CD14-positive monocyte (primary cell): ENCODE measurements around the gene IL3RA. TPM values are rescaled to one million over a fixed set of nuclear protein-coding genes. Genes with fewer than 3 reads are reported as not detected.

Source experiments
- DNase-seq, 3 donors: peaks; one replicate each; pipeline ENCODE4 v3.0.0-alpha.2; 2011 to 2022
- H2AFZ ChIP-seq: 2 replicates; pipeline ENCODE4 v1.6.0; 2012; ENCODE audit warnings: mild to moderate bottlenecking, low read depth, low read length, inconsistent platforms; ENCODE audit not compliant: insufficient read depth, poor library complexity, severe bottlenecking
- H3K27ac ChIP-seq, 2 donors: 1 replicate in 1 of 2; 2 replicates in 1 of 2; pipeline ENCODE4 v1.5.1; 2012 to 2013; ENCODE audit warnings: low read length in 2 of 2, control low read depth in 1 of 2, inconsistent platforms in 1 of 2, low read depth in 1 of 2, mild to moderate bottlenecking in 1 of 2
- H3K27me3 ChIP-seq, 2 donors: one replicate each; pipeline versions ENCODE4 v1.6.0 to v1.6.1; 2011 to 2013; ENCODE audit warnings: low read length in 2 of 2; ENCODE audit not compliant: control insufficient read depth in 2 of 2, insufficient read depth in 2 of 2
- H3K36me3 ChIP-seq, 2 donors: replicated peaks in 1 of 2; 1 replicate in 1 of 2; 2 replicates in 1 of 2; pipeline versions ENCODE4 v1.5.1 to v1.6.1; 2012 to 2013; ENCODE audit warnings: low read length in 2 of 2, control low read depth in 1 of 2, inconsistent platforms in 1 of 2, mild to moderate bottlenecking in 1 of 2; ENCODE audit not compliant: insufficient read depth in 2 of 2, control insufficient read depth in 1 of 2
- H3K4me1 ChIP-seq, 2 donors: 1 replicate in 1 of 2; 2 replicates in 1 of 2; pipeline versions ENCODE4 v1.5.1 to v1.6.1; 2012 to 2013; ENCODE audit warnings: low read length in 2 of 2, control low read depth in 1 of 2, inconsistent platforms in 1 of 2, mild to moderate bottlenecking in 1 of 2, moderate library complexity in 1 of 2; ENCODE audit not compliant: insufficient read depth in 2 of 2, control insufficient read depth in 1 of 2
- H3K4me2 ChIP-seq: replicated peaks from 2 replicates; pipeline ENCODE3; 2012; ENCODE audit warnings: low read length, moderate library complexity, mild to moderate bottlenecking; ENCODE audit not compliant: poor library complexity, severe bottlenecking; ENCODE audit errors: extremely low read depth
- H3K4me3 ChIP-seq, 3 experiments: fragments of 200-600 bp in 1 of 3; sonication (generic) in 1 of 3; replicated peaks in 1 of 3; 1 replicate in 2 of 3; 2 replicates in 1 of 3; pipeline ENCODE4 v1.5.1; 2011 to 2013; ENCODE audit warnings: low read length in 3 of 3, mild to moderate bottlenecking in 3 of 3, control low read depth in 2 of 3, low read depth in 2 of 3, inconsistent platforms in 1 of 3, moderate library complexity in 1 of 3
- H3K79me2 ChIP-seq: 2 replicates; pipeline ENCODE4 v1.6.0; 2012; ENCODE audit warnings: mild to moderate bottlenecking, control low read depth, inconsistent platforms, low read length, moderate library complexity; ENCODE audit not compliant: insufficient read depth
- H3K9ac ChIP-seq: 2 replicates; pipeline ENCODE4 v1.6.0; 2017; ENCODE audit warnings: low read length, mild to moderate bottlenecking; ENCODE audit not compliant: insufficient read depth, poor library complexity, severe bottlenecking
- H3K9me3 ChIP-seq, 2 donors: replicated peaks in 1 of 2; 1 replicate in 1 of 2; 2 replicates in 1 of 2; pipeline versions ENCODE4 v1.5.1 to v1.6.1; 2012 to 2013; ENCODE audit warnings: low read length in 2 of 2, control low read depth in 1 of 2; ENCODE audit not compliant: control insufficient read depth in 1 of 2, insufficient read depth in 1 of 2
- H4K20me1 ChIP-seq: 2 replicates; pipeline ENCODE4 v1.6.0; 2012; ENCODE audit warnings: mild to moderate bottlenecking, low read length, control low read depth, moderate library complexity; ENCODE audit not compliant: insufficient read depth
- H3K27ac Mint-ChIP-seq, 7 donors: one replicate each; pipeline ENCODE4 v1.8.0; 2020; ENCODE audit warnings: mild to moderate bottlenecking in 7 of 7, mixed read lengths in 7 of 7, moderate library complexity in 6 of 7, inconsistent platforms in 2 of 7
- H3K27me3 Mint-ChIP-seq, 3 donors: one replicate each; pipeline ENCODE4 v1.8.0; 2021 to 2022; ENCODE audit warnings: low read depth in 3 of 3, mild to moderate bottlenecking in 3 of 3, mixed read lengths in 3 of 3, moderate library complexity in 3 of 3, inconsistent platforms in 1 of 3
- H3K36me3 Mint-ChIP-seq, 2 donors: one replicate each; pipeline ENCODE4 v1.8.0; 2020; ENCODE audit warnings: mixed read lengths in 2 of 2, inconsistent platforms in 1 of 2, mild to moderate bottlenecking in 1 of 2
- H3K4me1 Mint-ChIP-seq: one replicate; pipeline ENCODE4 v1.8.0; 2020; ENCODE audit warnings: mild to moderate bottlenecking, mixed read lengths
- H3K4me3 Mint-ChIP-seq, 2 donors: one replicate each; pipeline ENCODE4 v1.8.0; 2020; ENCODE audit warnings: mild to moderate bottlenecking in 2 of 2, mixed read lengths in 2 of 2, moderate library complexity in 1 of 2
- H3K9me3 Mint-ChIP-seq, 7 donors: one replicate each; pipeline ENCODE4 v1.8.0; 2020 to 2022; ENCODE audit warnings: mixed read lengths in 7 of 7, mild to moderate bottlenecking in 6 of 7, moderate library complexity in 6 of 7, inconsistent platforms in 2 of 7
- WGBS: methylation state at CpG from one replicate; pipeline ENCODE4 v1.1.5; 2013; ENCODE audit warnings: missing lambda C conversion rate; ENCODE audit not compliant: insufficient coverage; 5-methylcytosine and 5-hydroxymethylcytosine counted together
- intact Hi-C, 2 donors: fragments of 100-400 bp; cut with micrococcal nuclease; formaldehyde crosslinking; loops; one replicate each; pipeline versions ENCODE4 v1.15.0 to v1.15.1; 2023
- polyA plus RNA-seq, 3 donors: library from polyadenylated mRNA; depleted of rRNA in 1 of 3; unstranded in 2 of 3; stranded (reverse) in 1 of 3; fragments of 300-500 nt in 2 of 3; fragments of >200 nt in 1 of 3; fragmentation: Illumina TruSeq in 2 of 3; gene quantifications; 1 replicate in 2 of 3; 2 replicates in 1 of 3; pipeline ENCODE4 v1.2.3, GENCODE V29; 2012 to 2021
- TF ChIP-seq, protein P1 (sequence below): fragments of 200-600 bp; IDR thresholded peaks from one replicate; pipeline ENCODE4 v1.8.0; 2022; ENCODE audit warnings: antibody characterized with exemption, mild to moderate bottlenecking

The IL3RA gene
- polyA plus RNA-seq, 3 donors = 2.9 to 12.0 (median 4.4) TPM

DNA sequence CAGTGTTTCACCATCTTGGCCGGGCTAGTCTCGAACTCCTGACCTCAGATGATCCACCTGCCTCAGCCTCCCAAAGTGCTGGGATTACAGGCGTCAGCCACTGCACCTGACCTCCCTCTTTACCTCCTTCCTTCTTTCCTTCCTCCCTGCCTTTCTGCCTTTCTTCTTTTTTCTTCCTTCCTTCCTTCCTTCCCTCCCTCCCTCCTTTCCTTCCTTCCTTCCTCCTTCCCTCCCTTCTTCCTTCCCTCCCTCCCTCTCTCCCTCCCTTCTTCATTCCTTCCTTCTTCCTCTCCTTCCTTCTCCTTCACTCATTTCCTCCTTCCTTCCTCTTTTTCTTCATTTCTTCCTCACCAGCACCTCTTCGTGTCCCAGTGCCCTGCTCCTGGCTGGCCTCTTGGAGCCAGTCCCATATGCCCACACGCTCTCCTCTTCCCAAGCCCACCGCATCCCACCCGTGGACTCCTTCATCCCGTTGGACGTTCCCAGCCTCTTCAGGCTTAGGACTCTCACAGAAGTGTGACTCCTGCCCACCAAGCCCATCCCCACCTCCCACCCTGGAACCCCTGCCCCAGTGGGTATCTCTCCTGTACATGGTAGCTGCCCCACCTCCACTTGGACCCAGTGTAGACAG, 45.4 kb upstream of the IL3RA start:
- peaks cover 74% of the 10 kb centered on the region for H4K20me1 ChIP-seq
- H3K27ac ChIP-seq = no peak overlapping the region
- no peak overlapping the region for H3K9ac ChIP-seq
- TF ChIP-seq, protein P1, sequence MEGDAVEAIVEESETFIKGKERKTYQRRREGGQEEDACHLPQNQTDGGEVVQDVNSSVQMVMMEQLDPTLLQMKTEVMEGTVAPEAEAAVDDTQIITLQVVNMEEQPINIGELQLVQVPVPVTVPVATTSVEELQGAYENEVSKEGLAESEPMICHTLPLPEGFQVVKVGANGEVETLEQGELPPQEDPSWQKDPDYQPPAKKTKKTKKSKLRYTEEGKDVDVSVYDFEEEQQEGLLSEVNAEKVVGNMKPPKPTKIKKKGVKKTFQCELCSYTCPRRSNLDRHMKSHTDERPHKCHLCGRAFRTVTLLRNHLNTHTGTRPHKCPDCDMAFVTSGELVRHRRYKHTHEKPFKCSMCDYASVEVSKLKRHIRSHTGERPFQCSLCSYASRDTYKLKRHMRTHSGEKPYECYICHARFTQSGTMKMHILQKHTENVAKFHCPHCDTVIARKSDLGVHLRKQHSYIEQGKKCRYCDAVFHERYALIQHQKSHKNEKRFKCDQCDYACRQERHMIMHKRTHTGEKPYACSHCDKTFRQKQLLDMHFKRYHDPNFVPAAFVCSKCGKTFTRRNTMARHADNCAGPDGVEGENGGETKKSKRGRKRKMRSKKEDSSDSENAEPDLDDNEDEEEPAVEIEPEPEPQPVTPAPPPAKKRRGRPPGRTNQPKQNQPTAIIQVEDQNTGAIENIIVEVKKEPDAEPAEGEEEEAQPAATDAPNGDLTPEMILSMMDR = no peak
- Mint-ChIP-seq H3K27me3 (peaks cover 0 to 2% (median 0%) of the 10 kb centered on the region in 3 donors), H3K36me3 (peaks cover 88 to 100% of the 10 kb centered on the region in 2 donors), H3K4me3 (no peak overlapping the region), H3K9me3 (peaks cover 10 to 32% (median 14%) of the 10 kb centered on the region in 7 donors), H3K27ac (peak overlapping the region in 1 of 7 donors; percentile 18), H3K4me1 (peaks cover 20% of the 10 kb centered on the region)
- H3K4me1 ChIP-seq = peaks cover 0 to 13% of the 10 kb centered on the region in 2 donors
- H3K9me3 ChIP-seq = peaks cover 16 to 19% of the 10 kb centered on the region in 2 donors
- intact Hi-C loops = loop anchor here in 1 of 2 donors (5.0 kb wide), 1 partner anchor 66 kb away; no protein-coding TSS in a partner anchor
- WGBS = 77% methylated on average over 9 of the region's 9 CpGs
- no peak overlapping the region for H3K4me3 ChIP-seq
- no peak for DNase-seq
- H3K4me2 ChIP-seq = no peak overlapping the region
- peaks cover 20% of the 10 kb centered on the region for H3K79me2 ChIP-seq
- peaks cover 91 to 98% of the 10 kb centered on the region in 2 donors for H3K36me3 ChIP-seq
- H2AFZ ChIP-seq = no peak overlapping the region
- no peaks in the 10 kb centered on the region for H3K27me3 ChIP-seq

DNA sequence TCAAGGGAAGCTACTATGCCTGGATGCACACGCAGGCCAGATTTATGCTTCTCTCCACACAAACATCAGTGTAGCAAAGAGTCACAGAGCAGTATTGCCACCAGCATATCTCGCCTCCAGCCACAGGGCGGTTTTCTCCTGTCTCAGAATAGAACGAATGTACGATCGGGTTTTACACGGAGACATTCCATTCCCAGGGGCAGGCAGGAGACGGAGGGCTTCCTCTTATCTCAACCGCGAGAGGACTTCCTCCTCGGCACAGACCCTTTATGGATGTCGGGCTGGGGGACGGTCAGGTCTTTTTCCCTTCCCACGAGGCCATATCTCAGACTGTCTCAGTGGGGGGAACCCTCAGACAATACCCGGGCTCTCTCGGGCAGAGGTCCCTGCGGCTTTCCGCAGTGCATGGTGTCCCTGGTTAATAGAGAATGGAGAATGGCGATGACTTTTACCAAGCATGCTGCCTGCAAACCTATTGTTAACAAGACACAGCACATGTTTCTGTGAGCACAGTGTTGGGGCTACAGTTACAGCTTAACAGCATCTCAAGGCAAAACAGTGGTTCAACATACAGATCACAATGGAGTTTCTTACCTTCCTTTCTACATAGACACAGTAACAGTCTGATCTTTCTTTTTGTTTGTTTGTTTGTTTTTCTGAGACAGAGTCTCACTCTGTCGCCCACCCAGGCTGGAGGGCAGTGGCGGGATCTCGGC, 43.9 kb upstream of the IL3RA start:
- intact Hi-C loops = loop anchor here in 1 of 2 donors (5.0 kb wide), 1 partner anchor 65 kb away; no protein-coding TSS in a partner anchor
- peaks cover 13% of the 10 kb centered on the region for H3K79me2 ChIP-seq
- peaks cover 85 to 91% of the 10 kb centered on the region in 2 donors for H3K36me3 ChIP-seq
- H3K27me3 Mint-ChIP-seq = peaks cover 0 to 2% (median 0%) of the 10 kb centered on the region in 3 donors
- peaks cover 66% of the 10 kb centered on the region for H4K20me1 ChIP-seq
- H3K9me3 Mint-ChIP-seq = peaks cover 10 to 32% (median 14%) of the 10 kb centered on the region in 7 donors
- no peak overlapping the region for H3K4me3 ChIP-seq
- H3K36me3 Mint-ChIP-seq = peaks cover 81 to 85% of the 10 kb centered on the region in 2 donors
- no peak overlapping the region for H3K9ac ChIP-seq
- peaks cover 16 to 19% of the 10 kb centered on the region in 2 donors for H3K9me3 ChIP-seq
- no peak overlapping the region for H3K4me2 ChIP-seq
- TF ChIP-seq, protein P1 = no peak
- no peak for DNase-seq
- H2AFZ ChIP-seq = no peak overlapping the region
- H3K27ac Mint-ChIP-seq = peak overlapping the region; percentile 9 to 80 (median 60)
- H3K4me3 Mint-ChIP-seq = no peak overlapping the region
- no peaks in the 10 kb centered on the region for H3K27me3 ChIP-seq
- under 1% methylated on average over 18 of the region's 22 CpGs for whole genome bisulfite sequencing
- peaks cover 20% of the 10 kb centered on the region for H3K4me1 Mint-ChIP-seq
- H3K4me1 ChIP-seq = peaks cover 0 to 13% of the 10 kb centered on the region in 2 donors
- peak overlapping the region; percentile 24 to 57 for H3K27ac ChIP-seq
